GM19351 (cell line): ENCODE results near the gene PCSK5.
A peak's percentile ranks its signal among the peaks of the same experiment; 100 is the strongest.

Experiments
- ATAC-seq: cut with Tn5 transposase; IDR thresholded peaks from one replicate; pipeline ENCODE4 v1.9.1; 2021; ENCODE audit warnings: mild to moderate bottlenecking, moderate library complexity; ENCODE audit not compliant: unreplicated experiment

PCSK5 gene

GRCh38 chr9:76373784-76374474 lies 483.5 kb downstream of the PCSK5 start:
- no peak for ATAC-seq

GRCh38 chr9:76374783-76375559 lies 484.5 kb downstream of the PCSK5 start:
- ATAC-seq: no peak

- ATAC-seq: no peak
Observed at GRCh38 chr9:76377791-76378190, 487.3 kb downstream of the PCSK5 start.

- ATAC-seq: no peak
Observed at GRCh38 chr9:76378367-76379073, 488.0 kb downstream of the PCSK5 start.

- no peak for ATAC-seq
Observed at GRCh38 chr9:76379494-76379893, 489.0 kb downstream of the PCSK5 start.

- no peak for ATAC-seq
Observed at GRCh38 chr9:76390656-76391055, 500.2 kb downstream of the PCSK5 start.

GRCh38 chr9:76394195-76394959 lies 503.9 kb downstream of the PCSK5 start, which contains the start of gene RFK:
TSS of gene RFK (minus strand) at chr9:76394426. CDS start at chr9:76394171, 255 bp downstream.
- peak; percentile 60 for ATAC-seq

GRCh38 chr9:76394960-76395252 lies 504.4 kb downstream of the PCSK5 start:
- ATAC-seq: peak; percentile 57

GRCh38 chr9:76395381-76395780 lies 504.9 kb downstream of the PCSK5 start:
- no peak for ATAC-seq

- no peak for ATAC-seq
Observed at GRCh38 chr9:76396144-76396543, 505.7 kb downstream of the PCSK5 start.

- ATAC-seq: no peak
Observed at GRCh38 chr9:76396597-76396996, 506.1 kb downstream of the PCSK5 start.

- no peak for ATAC-seq
Observed at GRCh38 chr9:76399856-76400255, 509.4 kb downstream of the PCSK5 start.

GRCh38 chr9:76400534-76401096 lies 510.1 kb downstream of the PCSK5 start:
- ATAC-seq: no peak

- ATAC-seq: no peak
Observed at GRCh38 chr9:76401176-76401575, 510.7 kb downstream of the PCSK5 start.

- ATAC-seq: no peak
Observed at GRCh38 chr9:76401580-76402354, 511.3 kb downstream of the PCSK5 start.

- peak; percentile 91 for ATAC-seq
Observed at GRCh38 chr9:76403352-76403751, 512.9 kb downstream of the PCSK5 start.

GRCh38 chr9:76404401-76404800 lies 513.9 kb downstream of the PCSK5 start:
- no peak for ATAC-seq

GRCh38 chr9:76405340-76405739 lies 514.9 kb downstream of the PCSK5 start:
- ATAC-seq: no peak

GRCh38 chr9:76405868-76406267 lies 515.4 kb downstream of the PCSK5 start:
- ATAC-seq: no peak
